ENCODE measurements around the gene CALR3.

CALR3 gene

GRCh38 chr19:16514383-16515019 lies 18.5 kb upstream of the CALR3 start:
- TF ChIP-seq FOXP2 (optimal IDR thresholded peaks at IDR 0.05; ENCODE audit: borderline replicate concordance, extremely low read depth, extremely low read length, insufficient read depth) (no peak), POLR2AphosphoS5 (IDR thresholded peaks at IDR 0.05; ENCODE audit: low read depth, low read length) (no peak), SIN3A (IDR thresholded peaks at IDR 0.05; ENCODE audit: borderline replicate concordance, insufficient read depth, low read length) (no peak), REST (IDR thresholded peaks at IDR 0.05; ENCODE audit: insufficient read depth in 1 of 2, low read depth in 2 of 2, low read length in 2 of 2) (no peak), TAF1 (IDR thresholded peaks at IDR 0.05; ENCODE audit: borderline replicate concordance, insufficient read depth, low read length) (no peak)

DNA sequence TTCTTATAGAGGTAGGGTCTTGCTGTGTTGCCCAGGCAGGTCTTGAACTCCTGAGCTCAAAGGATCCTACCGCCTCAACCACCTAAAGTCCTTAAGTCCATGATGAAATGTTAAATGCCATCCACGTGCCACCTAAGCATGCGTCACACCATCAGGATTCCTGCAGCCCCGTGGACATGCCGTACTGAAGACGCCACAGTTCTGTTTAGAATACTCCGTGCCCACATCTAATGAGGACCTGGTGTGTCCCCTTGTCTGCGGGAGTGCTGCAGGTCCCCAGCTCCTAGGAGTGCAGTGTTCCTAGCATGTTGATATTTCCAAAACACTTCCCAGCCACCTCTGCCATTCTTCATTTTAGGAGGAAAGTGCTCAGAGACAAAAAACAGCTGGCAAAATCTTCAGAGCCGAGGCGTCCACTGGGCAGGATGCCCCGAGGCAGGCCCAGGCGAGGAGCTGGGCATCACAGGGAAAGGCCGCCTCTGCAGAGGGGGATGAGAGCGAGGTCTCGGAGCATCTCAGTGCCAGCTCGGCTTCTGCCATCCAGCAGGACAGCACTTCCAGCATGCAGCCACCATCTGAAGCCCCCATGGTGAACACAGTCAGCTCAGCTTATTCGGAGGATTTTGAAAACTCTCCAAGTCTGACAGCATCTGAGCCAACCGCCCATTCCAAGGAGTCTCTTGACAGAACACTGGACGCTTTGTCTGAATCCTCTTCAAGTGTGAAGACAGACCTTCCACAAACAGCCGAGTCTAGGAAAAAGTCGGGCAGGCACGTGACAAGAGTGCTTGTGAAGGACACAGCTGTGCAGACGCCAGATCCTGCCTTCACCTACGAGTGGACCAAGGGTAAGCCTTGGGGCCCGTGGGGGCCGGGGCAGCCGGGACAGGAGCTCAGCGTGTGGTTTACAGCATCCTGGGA lies 13.4 kb upstream of the CALR3 start:
- no peak for TF ChIP-seq FOXP2 (optimal IDR thresholded peaks at IDR 0.05; ENCODE audit: borderline replicate concordance, extremely low read depth, extremely low read length, insufficient read depth)
- TF ChIP-seq TAF1 (IDR thresholded peaks at IDR 0.05; ENCODE audit: borderline replicate concordance, insufficient read depth, low read length), result no peak
- no peak for TF ChIP-seq SIN3A (IDR thresholded peaks at IDR 0.05; ENCODE audit: borderline replicate concordance, insufficient read depth, low read length)
- TF ChIP-seq REST (IDR thresholded peaks at IDR 0.05; ENCODE audit: insufficient read depth in 1 of 2, low read depth in 2 of 2, low read length in 2 of 2), result no peak
- no peak for TF ChIP-seq POLR2AphosphoS5 (IDR thresholded peaks at IDR 0.05; ENCODE audit: low read depth, low read length)

DNA sequence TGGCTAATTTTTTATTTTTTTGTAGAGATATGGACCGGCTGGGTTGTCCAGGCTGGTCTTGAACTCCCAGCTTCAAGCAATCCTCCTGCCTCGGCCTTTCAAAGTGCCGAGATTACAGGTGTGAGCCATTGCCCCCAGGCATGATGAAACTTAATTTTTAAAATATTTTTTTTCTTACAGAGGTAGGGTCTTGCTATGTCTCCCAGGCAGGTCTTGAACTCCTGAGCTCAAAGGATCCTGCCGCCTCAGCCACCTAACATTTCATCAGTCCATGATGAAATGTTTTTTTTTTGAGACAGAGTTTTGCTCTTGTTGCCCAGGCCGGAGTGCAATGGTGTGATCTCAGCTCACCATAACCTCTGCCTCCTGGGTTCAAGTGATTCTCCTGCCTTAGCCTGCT lies 12.6 kb upstream of the CALR3 start:
- TF ChIP-seq SIN3A (IDR thresholded peaks at IDR 0.05; ENCODE audit: borderline replicate concordance, insufficient read depth, low read length) (no peak), FOXP2 (optimal IDR thresholded peaks at IDR 0.05; ENCODE audit: borderline replicate concordance, extremely low read depth, extremely low read length, insufficient read depth) (no peak), TAF1 (IDR thresholded peaks at IDR 0.05; ENCODE audit: borderline replicate concordance, insufficient read depth, low read length) (no peak), REST (IDR thresholded peaks at IDR 0.05; ENCODE audit: insufficient read depth in 1 of 2, low read depth in 2 of 2, low read length in 2 of 2) (no peak), POLR2AphosphoS5 (IDR thresholded peaks at IDR 0.05; ENCODE audit: low read depth, low read length) (no peak)

DNA sequence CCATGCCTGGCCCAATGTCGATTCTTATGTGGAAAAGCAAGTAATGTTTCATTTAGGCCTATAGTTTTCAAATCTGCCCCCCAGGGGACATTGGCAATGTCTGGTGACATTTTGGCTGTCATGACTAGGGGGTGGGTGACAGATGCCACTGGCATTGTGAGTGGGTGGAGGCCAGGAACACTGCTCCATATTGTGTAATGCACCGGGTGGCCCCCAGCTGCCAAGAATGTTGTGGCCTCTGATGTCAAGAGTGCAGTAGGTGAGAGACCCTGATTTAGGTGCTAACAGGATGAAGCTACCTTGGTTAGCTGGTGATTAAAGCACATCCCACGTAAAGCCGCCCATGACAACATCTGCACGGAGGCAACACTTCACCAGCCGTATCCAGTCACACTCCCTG lies 11.0 kb upstream of the CALR3 start:
- TF ChIP-seq TAF1 (IDR thresholded peaks at IDR 0.05; ENCODE audit: borderline replicate concordance, insufficient read depth, low read length) (no peak), REST (IDR thresholded peaks at IDR 0.05; ENCODE audit: insufficient read depth in 1 of 2, low read depth in 2 of 2, low read length in 2 of 2) (no peak), POLR2AphosphoS5 (IDR thresholded peaks at IDR 0.05; ENCODE audit: low read depth, low read length) (no peak), SIN3A (IDR thresholded peaks at IDR 0.05; ENCODE audit: borderline replicate concordance, insufficient read depth, low read length) (no peak), FOXP2 (optimal IDR thresholded peaks at IDR 0.05; ENCODE audit: borderline replicate concordance, extremely low read depth, extremely low read length, insufficient read depth) (no peak)
